AG09319 (cell line): ENCODE results near the gene RNU1-2.
A peak's percentile ranks its signal among the peaks of the same experiment; 100 is the strongest.
"Not testable (repeated sequence)": the region's sequence is repeated elsewhere in the genome, so short reads cannot be mapped to it uniquely, and the experiment has no call there.

Experiments
- DNase-seq: peaks from one replicate; pipeline ENCODE4 v3.0.0-alpha.2; 2010; ENCODE audit warnings: low read depth; ENCODE audit errors: extremely low read depth
- TF ChIP-seq, protein P1 (sequence below): IDR thresholded peaks from 2 replicates; pipeline ENCODE4 v1.5.1; 2011; ENCODE audit warnings: low read depth, mild to moderate bottlenecking, inconsistent platforms, low read length, moderate library complexity

The RNU1-2 gene

DNA sequence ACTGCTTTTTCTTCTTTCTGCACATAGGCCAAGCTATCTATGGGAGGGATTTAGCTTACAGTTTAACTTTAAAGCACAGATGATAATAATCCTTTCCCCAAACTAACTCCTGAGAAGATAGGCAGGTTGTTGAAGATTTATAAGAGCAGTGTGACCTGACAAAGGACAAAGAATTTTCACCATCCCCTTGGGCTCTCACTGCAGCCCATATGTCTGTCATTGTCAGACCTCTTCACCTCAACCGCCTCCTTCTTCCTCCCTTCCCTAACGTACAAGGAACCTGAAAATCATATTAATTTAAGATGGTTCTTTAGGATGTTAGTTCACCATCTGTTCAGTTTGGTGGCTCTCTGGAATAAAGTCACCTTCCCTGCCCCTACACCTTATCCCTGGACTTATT is 5.0 kb downstream of the RNU1-2 start:
- TF ChIP-seq, protein P1, sequence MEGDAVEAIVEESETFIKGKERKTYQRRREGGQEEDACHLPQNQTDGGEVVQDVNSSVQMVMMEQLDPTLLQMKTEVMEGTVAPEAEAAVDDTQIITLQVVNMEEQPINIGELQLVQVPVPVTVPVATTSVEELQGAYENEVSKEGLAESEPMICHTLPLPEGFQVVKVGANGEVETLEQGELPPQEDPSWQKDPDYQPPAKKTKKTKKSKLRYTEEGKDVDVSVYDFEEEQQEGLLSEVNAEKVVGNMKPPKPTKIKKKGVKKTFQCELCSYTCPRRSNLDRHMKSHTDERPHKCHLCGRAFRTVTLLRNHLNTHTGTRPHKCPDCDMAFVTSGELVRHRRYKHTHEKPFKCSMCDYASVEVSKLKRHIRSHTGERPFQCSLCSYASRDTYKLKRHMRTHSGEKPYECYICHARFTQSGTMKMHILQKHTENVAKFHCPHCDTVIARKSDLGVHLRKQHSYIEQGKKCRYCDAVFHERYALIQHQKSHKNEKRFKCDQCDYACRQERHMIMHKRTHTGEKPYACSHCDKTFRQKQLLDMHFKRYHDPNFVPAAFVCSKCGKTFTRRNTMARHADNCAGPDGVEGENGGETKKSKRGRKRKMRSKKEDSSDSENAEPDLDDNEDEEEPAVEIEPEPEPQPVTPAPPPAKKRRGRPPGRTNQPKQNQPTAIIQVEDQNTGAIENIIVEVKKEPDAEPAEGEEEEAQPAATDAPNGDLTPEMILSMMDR, result peak; percentile 15
- DNase-seq, result no peak

DNA sequence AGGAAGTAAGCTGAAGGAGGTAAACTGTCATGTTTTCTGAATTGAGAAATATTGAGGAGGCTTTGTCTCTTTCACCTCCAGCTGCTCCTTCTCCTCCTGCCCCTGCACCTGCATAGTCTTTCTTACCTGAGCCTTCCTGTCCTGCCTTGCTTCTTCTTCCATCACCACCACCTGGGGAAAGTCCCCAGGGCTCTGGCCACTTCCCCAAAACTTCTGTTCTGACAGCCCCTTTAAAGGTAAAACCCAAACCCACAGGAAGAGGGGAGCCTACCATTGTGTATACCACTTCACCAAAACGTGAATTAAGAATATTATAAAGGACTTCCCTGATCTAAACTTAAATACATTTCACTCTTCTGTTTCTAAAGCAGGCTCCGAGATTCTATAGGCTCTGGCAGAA is 5.6 kb downstream of the RNU1-2 start:
- not testable (repeated sequence) for DNase-seq

DNA sequence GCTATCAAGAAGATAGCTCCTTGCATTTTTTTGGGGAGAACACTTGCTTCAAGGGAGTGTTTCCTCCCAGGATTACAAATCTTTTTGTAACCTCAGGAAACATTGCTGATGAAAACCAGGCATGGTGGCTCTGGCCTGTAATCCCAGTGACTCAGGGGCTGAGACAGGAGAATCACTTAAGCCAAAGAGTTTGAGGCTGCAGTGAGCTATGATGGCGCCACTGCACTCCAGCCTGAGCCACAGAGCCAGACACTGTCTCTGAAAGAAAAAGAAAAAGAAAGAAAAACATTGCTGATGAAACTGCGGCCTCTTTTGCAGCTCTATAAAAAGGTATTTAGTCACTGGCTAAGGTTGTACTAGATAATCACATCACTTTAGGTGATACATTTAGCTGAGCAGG is 7.3 kb downstream of the RNU1-2 start:
- TF ChIP-seq, protein P1, result no peak; the same call in 1 of the 2 replicates
- DNase-seq, result no peak

DNA sequence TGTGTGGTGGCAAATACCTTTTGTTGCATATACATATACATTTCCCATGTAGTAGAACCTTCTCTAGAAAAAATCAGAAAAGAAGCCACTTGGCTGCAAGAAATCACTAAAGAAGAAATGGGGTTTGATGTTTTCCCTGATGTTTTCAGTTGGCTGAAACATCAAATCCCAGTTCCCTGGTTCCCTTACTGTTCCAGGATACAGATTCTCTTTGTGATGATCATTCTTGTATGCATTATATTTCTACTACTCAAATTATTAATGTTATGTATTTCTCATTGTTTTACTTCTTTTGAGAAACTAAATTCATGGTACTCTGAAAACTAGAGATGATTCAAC is 7.6 kb downstream of the RNU1-2 start:
- no peak for DNase-seq
- TF ChIP-seq, protein P1, result no peak

DNA sequence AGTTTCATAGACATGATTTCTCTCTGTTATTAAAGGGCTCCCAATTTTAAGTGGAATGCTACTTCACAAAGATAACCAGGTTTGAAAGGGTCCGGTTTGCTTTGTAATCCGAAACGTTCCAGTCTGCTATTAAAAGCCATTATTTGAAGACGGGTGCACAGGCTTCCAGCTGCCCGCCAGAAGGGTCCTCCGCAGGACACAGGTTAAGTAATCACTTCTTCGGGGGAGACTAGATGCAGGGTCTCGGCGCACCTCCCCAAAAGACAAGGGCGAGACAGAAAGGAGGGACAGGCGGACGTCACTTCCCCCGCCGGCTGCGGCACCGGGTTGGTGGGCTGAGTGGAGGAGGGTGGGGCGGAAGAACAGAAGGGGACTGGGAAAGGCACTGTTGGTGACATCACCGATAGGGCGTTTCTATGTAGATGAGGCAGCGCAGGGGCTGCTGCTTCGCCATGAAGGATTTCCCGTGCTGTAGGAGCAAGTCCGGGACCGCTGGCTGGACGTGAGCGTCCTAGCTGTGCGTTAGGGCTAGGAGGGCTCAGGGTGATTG is 8.9 kb downstream of the RNU1-2 start:
- TF ChIP-seq, protein P1, result no peak
- peak; percentile 97 for DNase-seq

DNA sequence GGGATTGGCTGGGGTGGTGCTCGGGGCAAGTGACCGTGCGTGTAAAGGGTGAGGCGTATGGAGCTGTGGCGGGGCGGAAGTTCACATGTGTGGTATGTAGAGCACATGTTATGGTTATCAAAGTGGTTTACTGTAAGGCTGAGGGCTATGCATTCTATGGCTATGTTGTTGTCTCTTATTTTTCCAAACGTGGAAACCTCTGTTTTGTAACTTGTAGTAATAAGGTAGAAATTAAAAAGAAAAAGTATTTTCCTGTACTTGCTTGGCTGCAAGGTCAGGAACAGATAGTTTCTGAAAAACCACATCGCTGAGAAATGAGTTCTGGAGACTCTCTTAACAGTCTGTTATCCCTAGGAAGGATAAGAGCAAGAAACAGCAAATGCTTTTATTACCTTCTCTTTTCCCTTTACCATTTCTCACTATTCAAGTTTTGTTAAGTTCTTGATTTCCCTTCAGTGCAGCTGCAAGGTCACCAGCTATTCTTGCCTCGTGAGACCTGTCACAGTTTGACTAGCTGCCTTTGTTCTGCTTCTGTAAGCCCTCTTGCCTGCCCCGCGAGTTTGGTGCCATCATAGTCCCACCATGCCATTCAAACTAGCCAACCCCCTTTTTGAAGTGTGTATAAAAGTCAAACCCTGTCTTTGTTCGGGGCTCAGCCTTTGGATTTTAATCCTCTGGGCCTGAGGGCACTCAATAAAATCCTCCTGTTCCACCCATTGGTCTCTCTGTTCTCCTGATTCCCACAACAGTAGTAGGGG is 9.5 kb downstream of the RNU1-2 start:
- TF ChIP-seq, protein P1, result no peak
- no peak for DNase-seq

DNA sequence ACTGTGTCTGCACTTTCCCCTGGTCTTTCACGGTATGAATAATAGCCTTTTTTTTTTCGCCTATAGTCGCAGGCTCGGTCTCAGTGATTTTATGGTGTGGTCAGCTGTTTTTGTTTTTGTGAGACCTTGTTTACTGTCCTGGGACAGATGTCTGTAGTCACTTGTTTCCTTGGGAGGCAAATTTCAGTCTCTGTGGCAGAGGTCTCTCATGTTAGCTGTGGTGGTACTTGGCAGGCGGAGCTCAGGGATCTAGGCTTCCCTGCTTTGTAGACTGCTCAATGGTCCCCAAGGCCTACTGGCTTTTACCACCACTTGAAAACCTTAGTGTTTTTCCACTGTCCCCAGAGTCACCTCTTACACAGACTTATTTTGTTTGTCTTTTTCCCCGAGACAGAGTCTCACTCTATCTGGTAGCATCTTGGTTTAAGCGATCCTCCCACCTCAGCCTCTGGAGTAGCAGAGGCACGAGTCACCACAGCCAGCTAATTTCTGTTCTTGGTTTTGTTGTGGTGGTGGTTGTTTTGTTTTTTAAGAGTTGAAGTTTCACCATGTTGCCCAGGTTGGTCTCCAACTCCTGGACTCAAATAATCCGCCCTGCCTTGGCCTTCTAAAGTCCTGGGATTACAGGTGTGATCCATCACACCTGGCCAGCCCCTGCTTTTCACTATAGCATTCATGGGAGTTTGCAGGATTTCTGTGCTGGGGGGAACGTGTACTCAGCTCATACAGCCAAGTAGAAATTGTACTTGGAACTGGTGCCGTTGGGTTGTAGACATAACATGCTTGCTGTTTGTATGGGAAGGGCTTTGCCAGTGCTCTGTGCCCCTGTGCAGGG is 10.3 kb downstream of the RNU1-2 start:
- TF ChIP-seq, protein P1, result no peak

More for the DNA sequence above, 10.3 kb downstream of the RNU1-2 start:
- DNase-seq, result no peak
